ENCODE measurements around the gene RPS6KA2.

RPS6KA2 gene

GRCh38 chr6:166572370-166573261, 54.4 kb downstream of the RPS6KA2 start:
- Histone ChIP-seq H3K36me3 (replicated peaks) (no peaks in the 10 kb centered on the region), H3K4me3 (ENCODE audit: low read depth, low read length) (no peak overlapping the region), H3K27ac (peak overlapping the region; percentile 70), H3K27me3 (replicated peaks) (no peaks in the 10 kb centered on the region)
- peak; percentile 85 for DNase-seq
- in situ Hi-C loops (cut with HindIII; ENCODE audit: low pct_ligation_motif_present, low sequenced_read_pairs), result no loop called here
- peak; percentile 8 for TF ChIP-seq CTCF (IDR thresholded peaks at IDR 0.05; ENCODE audit: low read depth, low read length, missing control alignments)

GRCh38 chr6:166570929-166571713, 55.9 kb downstream of the RPS6KA2 start:
- Histone ChIP-seq H3K36me3 (replicated peaks) (no peaks in the 10 kb centered on the region), H3K27me3 (replicated peaks) (no peaks in the 10 kb centered on the region), H3K27ac (peak overlapping the region; percentile 66), H3K4me3 (ENCODE audit: low read depth, low read length) (no peak overlapping the region)
- TF ChIP-seq CTCF (IDR thresholded peaks at IDR 0.05; ENCODE audit: low read depth, low read length, missing control alignments), result no peak
- DNase-seq, result no peak
- in situ Hi-C loops (cut with HindIII; ENCODE audit: low pct_ligation_motif_present, low sequenced_read_pairs), result no loop called here

GRCh38 chr6:166569206-166569605, 57.8 kb downstream of the RPS6KA2 start:
- TF ChIP-seq CTCF (IDR thresholded peaks at IDR 0.05; ENCODE audit: low read depth, low read length, missing control alignments), result no peak
- in situ Hi-C loops (cut with HindIII; ENCODE audit: low pct_ligation_motif_present, low sequenced_read_pairs), result no loop called here

GRCh38 chr6:166567813-166568212, 59.2 kb downstream of the RPS6KA2 start:
- peak overlapping the region; percentile 43 for H3K27ac ChIP-seq
- H3K27me3 ChIP-seq (replicated peaks), result no peaks in the 10 kb centered on the region
- DNase-seq, result no peak
- no peaks in the 10 kb centered on the region for H3K36me3 ChIP-seq (replicated peaks)
- no peak overlapping the region for H3K4me3 ChIP-seq (ENCODE audit: low read depth, low read length)
- in situ Hi-C loops (cut with HindIII; ENCODE audit: low pct_ligation_motif_present, low sequenced_read_pairs), result no loop called here
- no peak for TF ChIP-seq CTCF (IDR thresholded peaks at IDR 0.05; ENCODE audit: low read depth, low read length, missing control alignments)

More at GRCh38 chr6:166569206-166569605, 57.8 kb downstream of the RPS6KA2 start:
- Histone ChIP-seq H3K4me3 (ENCODE audit: low read depth, low read length) (no peak overlapping the region), H3K27ac (no peak overlapping the region), H3K36me3 (replicated peaks) (no peaks in the 10 kb centered on the region), H3K27me3 (replicated peaks) (no peaks in the 10 kb centered on the region)
- no peak for DNase-seq

- H3K27me3 ChIP-seq (replicated peaks), result no peaks in the 10 kb centered on the region
- no peaks in the 10 kb centered on the region for H3K36me3 ChIP-seq (replicated peaks)
- no peak for TF ChIP-seq CTCF (IDR thresholded peaks at IDR 0.05; ENCODE audit: low read depth, low read length, missing control alignments)
- DNase-seq, result peak; percentile 91
- in situ Hi-C loops (cut with HindIII; ENCODE audit: low pct_ligation_motif_present, low sequenced_read_pairs), result no loop called here
- no peak overlapping the region for H3K4me3 ChIP-seq (ENCODE audit: low read depth, low read length)
- peak overlapping the region; percentile 43 for H3K27ac ChIP-seq
These were observed 59.9 kb downstream of the RPS6KA2 start for GRCh38 chr6:166567107-166567506.

All from brain microvascular endothelial cell (primary cell).